Effector memory CD4-positive, alpha-beta T cell (primary cell): ENCODE measurements around the gene TEAD1.

Experiments
- DNase-seq, 3 donors: peaks; one replicate each; pipeline ENCODE4 v3.0.0-alpha.2; 2020
- H3K27ac ChIP-seq: 2 replicates; pipeline ENCODE4 v1.7.0; 2013; ENCODE audit warnings: mild to moderate bottlenecking, low read length, moderate library complexity; ENCODE audit not compliant: insufficient read depth, poor library complexity, severe bottlenecking
- H3K27me3 ChIP-seq: replicated peaks from 2 replicates; pipeline ENCODE4 v1.7.0; 2013; ENCODE audit warnings: mild to moderate bottlenecking, low read length; ENCODE audit not compliant: insufficient read depth, control insufficient read depth, poor library complexity, severe bottlenecking
- H3K36me3 ChIP-seq: 2 replicates; pipeline ENCODE4 v1.7.0; 2013; ENCODE audit warnings: mild to moderate bottlenecking, low read length, moderate library complexity; ENCODE audit not compliant: control insufficient read depth, insufficient read depth
- H3K4me1 ChIP-seq: 2 replicates; pipeline ENCODE4 v1.7.0; 2013; ENCODE audit warnings: low read length, mild to moderate bottlenecking; ENCODE audit not compliant: control insufficient read depth, insufficient read depth, poor library complexity, severe bottlenecking
- H3K4me3 ChIP-seq: 2 replicates; pipeline ENCODE4 v1.7.0; 2013; ENCODE audit warnings: low read length, low read depth, mild to moderate bottlenecking; ENCODE audit not compliant: insufficient read depth, poor library complexity, severe bottlenecking
- H3K9me3 ChIP-seq: 2 replicates; pipeline ENCODE4 v1.7.0; 2013; ENCODE audit warnings: mild to moderate bottlenecking, low read length, moderate library complexity; ENCODE audit not compliant: control insufficient read depth

TEAD1 gene

DNA sequence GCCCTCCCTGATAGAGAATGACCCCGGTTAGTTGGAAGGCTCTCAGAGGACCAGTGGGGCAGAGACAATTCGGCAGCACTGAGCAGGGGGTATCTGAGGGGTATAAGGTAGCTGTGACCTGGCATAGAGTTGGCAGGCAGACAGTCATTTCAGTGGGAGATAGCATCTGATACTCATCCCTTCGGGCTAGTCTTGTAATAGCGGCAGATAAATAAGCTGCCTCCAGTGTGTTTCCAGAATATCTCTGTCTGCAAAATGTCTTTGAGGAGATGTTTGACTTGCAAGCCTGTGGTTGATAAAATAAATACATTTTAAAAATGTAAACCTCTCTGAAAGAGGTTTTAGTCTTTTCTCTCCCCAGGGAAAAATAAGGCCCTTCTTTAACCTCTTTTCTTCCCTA lies 54.2 kb downstream of the TEAD1 start:
- peaks cover 8% of the 10 kb centered on the region for H3K27me3 ChIP-seq
- H3K36me3 ChIP-seq: no peaks in the 10 kb centered on the region
- no peak for DNase-seq
- no peak overlapping the region for H3K27ac ChIP-seq
- H3K9me3 ChIP-seq: no peaks in the 10 kb centered on the region
- no peak overlapping the region for H3K4me3 ChIP-seq
- no peaks in the 10 kb centered on the region for H3K4me1 ChIP-seq

DNA sequence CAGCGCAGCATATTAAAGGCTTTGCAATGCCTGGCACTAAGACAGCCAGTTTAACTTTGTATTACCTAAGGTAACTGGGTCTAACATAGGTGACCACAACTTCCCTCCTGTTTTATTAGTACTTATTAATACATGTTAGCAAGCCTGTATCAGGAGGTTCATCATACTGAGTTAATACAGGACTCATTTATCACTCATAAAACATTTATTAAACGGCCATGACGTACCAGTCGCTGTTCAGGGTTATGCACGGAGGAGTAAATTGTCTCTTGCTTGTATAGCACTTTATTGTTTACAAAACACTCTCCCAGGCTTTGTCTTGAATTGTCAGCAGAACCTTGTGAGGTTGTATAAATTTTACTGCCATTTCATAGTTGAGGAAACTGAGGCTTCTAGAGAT lies 55.7 kb downstream of the TEAD1 start:
- Histone ChIP-seq H3K27ac (no peak overlapping the region), H3K27me3 (no peaks in the 10 kb centered on the region), H3K4me3 (no peak overlapping the region), H3K4me1 (no peaks in the 10 kb centered on the region), H3K36me3 (no peaks in the 10 kb centered on the region), H3K9me3 (no peaks in the 10 kb centered on the region)
- no peak for DNase-seq

DNA sequence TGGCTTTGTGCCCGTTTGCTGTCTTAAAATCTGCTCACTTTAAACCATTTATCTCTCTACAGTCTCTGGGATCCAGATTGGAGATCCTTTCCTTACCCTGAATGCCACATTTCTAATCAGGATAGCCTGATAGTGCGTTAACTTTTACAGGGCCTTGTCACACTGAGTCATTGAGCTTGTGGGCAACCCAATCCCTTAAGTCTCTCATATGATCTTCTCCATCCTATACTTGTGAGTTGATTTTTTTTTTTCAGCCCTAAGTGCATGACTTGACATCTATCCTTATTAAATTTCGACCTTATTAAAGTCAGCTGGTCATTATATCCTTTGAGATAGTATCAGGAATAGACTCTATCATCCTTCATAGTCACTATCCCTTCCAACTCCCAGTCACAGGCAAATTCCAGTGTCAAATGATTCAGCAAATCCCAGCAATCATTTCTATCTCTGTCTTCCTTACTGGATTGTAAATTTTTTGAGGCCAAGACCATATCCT lies 57.7 kb downstream of the TEAD1 start:
- Histone ChIP-seq H3K27ac (no peak overlapping the region), H3K4me1 (no peaks in the 10 kb centered on the region)

GRCh38 chr11:12733091-12733490 lies 58.9 kb downstream of the TEAD1 start:
- Histone ChIP-seq H3K27me3 (no peaks in the 10 kb centered on the region), H3K27ac (no peak overlapping the region), H3K36me3 (no peaks in the 10 kb centered on the region), H3K4me3 (no peak overlapping the region), H3K4me1 (no peaks in the 10 kb centered on the region), H3K9me3 (no peaks in the 10 kb centered on the region)
- no peak for DNase-seq

More for the DNA sequence above, 57.7 kb downstream of the TEAD1 start:
- no peak for DNase-seq
- Histone ChIP-seq H3K9me3 (no peaks in the 10 kb centered on the region), H3K4me3 (no peak overlapping the region), H3K27me3 (no peaks in the 10 kb centered on the region), H3K36me3 (no peaks in the 10 kb centered on the region)

DNA sequence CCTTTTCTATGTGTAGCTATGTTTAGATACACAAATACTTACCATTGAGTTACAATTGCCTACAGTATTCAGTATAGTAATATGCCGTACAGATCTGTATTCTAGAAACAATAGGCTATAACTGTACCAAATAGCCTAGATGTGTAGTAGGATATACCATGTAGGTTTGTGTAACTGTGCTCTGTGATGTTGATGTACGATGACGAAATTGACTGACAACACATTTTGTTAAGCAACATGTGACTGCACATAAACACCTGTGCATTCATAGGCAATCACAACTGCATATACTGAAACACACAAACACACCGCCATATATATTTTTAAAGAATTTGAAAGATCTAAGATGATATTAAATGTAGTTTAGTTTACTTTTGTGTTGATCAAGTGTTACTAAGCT lies 60.4 kb downstream of the TEAD1 start:
- Histone ChIP-seq H3K4me3 (no peak overlapping the region), H3K36me3 (no peaks in the 10 kb centered on the region), H3K27me3 (no peaks in the 10 kb centered on the region), H3K27ac (no peak overlapping the region), H3K4me1 (no peaks in the 10 kb centered on the region), H3K9me3 (no peaks in the 10 kb centered on the region)
- DNase-seq: no peak

GRCh38 chr11:12735262-12735661 lies 61.0 kb downstream of the TEAD1 start:
- no peaks in the 10 kb centered on the region for H3K4me1 ChIP-seq
- no peaks in the 10 kb centered on the region for H3K27me3 ChIP-seq
- no peaks in the 10 kb centered on the region for H3K36me3 ChIP-seq
- DNase-seq: no peak
- H3K4me3 ChIP-seq: no peak overlapping the region
- H3K9me3 ChIP-seq: no peaks in the 10 kb centered on the region
- H3K27ac ChIP-seq: no peak overlapping the region

GRCh38 chr11:12737024-12737423 lies 62.8 kb downstream of the TEAD1 start:
- Histone ChIP-seq H3K9me3 (no peaks in the 10 kb centered on the region), H3K4me1 (no peaks in the 10 kb centered on the region), H3K36me3 (no peaks in the 10 kb centered on the region), H3K4me3 (no peak overlapping the region), H3K27ac (no peak overlapping the region), H3K27me3 (no peaks in the 10 kb centered on the region)
- DNase-seq: no peak

DNA sequence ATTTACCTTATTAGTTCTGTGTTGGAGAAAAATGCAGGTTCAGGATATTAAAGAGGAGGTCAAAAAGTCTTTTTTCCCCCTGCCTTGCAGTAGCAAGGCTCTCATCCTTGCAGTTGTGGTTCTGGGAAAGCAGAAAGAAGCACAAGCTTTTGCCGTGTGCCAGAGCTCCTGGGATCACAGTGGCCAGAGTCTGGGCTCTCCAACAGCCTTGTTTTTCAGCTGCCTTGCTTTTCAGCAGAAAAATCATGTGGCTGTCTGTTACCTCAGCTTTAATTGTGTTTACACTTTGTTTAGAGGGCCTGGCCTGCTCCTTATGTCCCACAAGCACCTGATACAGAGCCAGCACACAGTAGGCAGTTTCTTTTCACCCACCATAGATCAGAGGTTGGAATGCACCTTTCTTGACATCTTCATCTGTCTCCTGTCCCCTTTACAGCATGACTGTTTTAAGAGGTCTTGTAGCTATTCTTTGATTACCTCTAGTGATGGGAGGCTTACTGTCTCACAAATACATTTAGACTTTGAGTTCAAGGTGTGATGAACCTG lies 67.5 kb downstream of the TEAD1 start:
- Histone ChIP-seq H3K4me1 (no peaks in the 10 kb centered on the region), H3K9me3 (no peaks in the 10 kb centered on the region), H3K27ac (no peak overlapping the region), H3K27me3 (no peaks in the 10 kb centered on the region), H3K4me3 (no peak overlapping the region), H3K36me3 (no peaks in the 10 kb centered on the region)
- no peak for DNase-seq

DNA sequence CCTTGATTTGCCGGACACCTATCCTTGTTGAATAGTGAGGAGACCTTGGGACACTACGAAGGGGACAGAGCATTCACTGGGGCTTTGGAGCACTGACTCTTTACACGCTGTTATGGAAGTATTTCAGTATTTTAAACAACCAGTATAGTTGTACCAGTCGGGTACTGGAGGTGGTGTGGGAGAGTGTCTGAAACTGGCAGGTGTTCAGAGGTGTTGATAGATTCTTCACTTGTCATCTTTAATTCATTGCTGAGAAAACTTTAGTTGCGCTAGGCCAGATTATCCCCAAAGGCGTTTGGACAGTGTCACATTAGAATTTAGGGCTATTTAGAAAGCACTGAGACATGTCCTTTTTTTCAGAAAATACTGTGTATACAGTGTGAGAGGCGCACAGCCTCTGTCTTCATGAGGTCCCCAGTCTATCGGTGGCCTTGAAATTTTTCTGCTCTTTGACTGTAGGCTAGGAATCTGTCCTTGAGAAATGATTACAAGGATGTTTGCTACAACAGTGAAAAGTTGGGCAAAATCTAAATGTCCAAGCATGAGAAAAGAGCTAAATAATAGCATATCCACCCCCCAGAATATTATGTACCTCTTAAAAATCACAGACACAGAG lies 69.7 kb downstream of the TEAD1 start:
- no peaks in the 10 kb centered on the region for H3K4me1 ChIP-seq
- no peak overlapping the region for H3K4me3 ChIP-seq
- no peak for DNase-seq
- no peaks in the 10 kb centered on the region for H3K36me3 ChIP-seq
- H3K27ac ChIP-seq: no peak overlapping the region
- no peaks in the 10 kb centered on the region for H3K9me3 ChIP-seq
- H3K27me3 ChIP-seq: no peaks in the 10 kb centered on the region

DNA sequence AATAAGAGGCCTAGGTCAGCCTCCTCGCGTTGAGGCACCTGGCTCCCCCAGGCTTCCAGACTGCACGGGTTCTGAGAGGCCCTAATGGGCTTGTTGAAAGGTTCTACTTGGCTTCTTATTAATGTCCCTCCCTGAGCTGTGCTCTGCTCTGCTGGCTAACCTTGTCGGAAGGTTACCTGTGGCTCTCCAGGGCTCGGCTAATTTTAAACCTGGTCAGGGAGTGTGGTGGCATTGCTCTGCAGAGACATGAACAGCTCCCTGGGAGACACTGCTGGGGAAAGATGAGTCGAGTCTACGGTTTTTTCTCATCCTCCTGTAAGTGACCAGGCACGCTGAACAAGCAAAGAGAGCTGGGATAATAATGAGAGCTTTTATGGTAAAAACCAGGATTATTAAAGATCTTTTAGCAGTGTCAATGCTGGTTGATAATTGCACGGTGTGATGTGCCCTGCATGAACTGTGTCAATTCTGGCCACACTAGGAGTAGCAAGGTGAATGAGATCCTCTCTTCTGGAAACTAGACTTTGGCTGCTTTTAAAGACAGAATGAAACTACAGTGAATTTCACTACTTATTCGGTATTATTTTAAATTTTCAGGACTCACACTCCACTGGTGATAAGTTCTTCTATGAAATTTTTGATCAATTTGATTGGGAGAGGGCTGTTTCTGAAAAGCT lies 70.7 kb downstream of the TEAD1 start:
- no peak for DNase-seq
- Histone ChIP-seq H3K4me1 (no peaks in the 10 kb centered on the region), H3K27ac (no peak overlapping the region), H3K9me3 (no peaks in the 10 kb centered on the region), H3K36me3 (no peaks in the 10 kb centered on the region), H3K4me3 (no peak overlapping the region), H3K27me3 (no peaks in the 10 kb centered on the region)
